ENCODE data around the gene KRTAP10-10.
"Not testable (repeated sequence)": the region's sequence is repeated elsewhere in the genome, so short reads cannot be mapped to it uniquely, and the experiment has no call there.

DNA sequence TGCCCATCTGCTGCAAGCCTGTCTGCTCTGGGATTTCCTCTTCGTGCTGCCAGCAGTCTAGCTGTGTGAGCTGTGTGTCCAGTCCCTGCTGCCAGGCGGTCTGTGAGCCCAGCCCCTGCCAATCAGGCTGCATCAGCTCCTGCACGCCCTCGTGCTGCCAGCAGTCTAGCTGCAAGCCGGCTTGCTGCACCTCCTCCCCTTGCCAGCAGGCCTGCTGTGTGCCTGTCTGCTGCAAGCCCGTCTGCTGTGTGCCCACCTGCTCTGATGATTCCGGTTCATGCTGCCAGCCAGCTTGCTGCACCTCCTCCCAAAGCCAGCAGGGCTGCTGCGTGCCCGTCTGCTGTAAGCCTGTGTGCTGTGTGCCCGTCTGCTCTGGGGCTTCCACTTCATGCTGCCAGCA is 36.1 kb upstream of the KRTAP10-10 start:
- not testable (repeated sequence) for TF ChIP-seq YY1 (IDR thresholded peaks at IDR 0.05; ENCODE audit: insufficient read depth, insufficient read length); SUZ12 (IDR thresholded peaks at IDR 0.05; ENCODE audit: extremely low read depth, insufficient read depth, insufficient read length); ZNF274 (IDR thresholded peaks at IDR 0.05; ENCODE audit: low read depth, low read length)

Measured in NT2/D1 (cell line).